ENCODE measurements around the gene DGKB. TPM values are rescaled to one million over a fixed set of nuclear protein-coding genes. Genes with fewer than 3 reads are reported as not detected.

The DGKB gene
- total RNA-seq, 4 donors from 2014 or later, result 4.4 to 33.1 (median 9.3) TPM

- Histone ChIP-seq H3K27ac (no peak overlapping the region), H3K4me3 (no peak overlapping the region), H3K36me3 (no peaks in the 10 kb centered on the region), H3K4me1 (no peaks in the 10 kb centered on the region), H3K9me3 (no peaks in the 10 kb centered on the region), H3K27me3 (no peaks in the 10 kb centered on the region)
- no peak for TF ChIP-seq POLR2A (IDR thresholded peaks at IDR 0.05)
- TF ChIP-seq, protein P1, sequence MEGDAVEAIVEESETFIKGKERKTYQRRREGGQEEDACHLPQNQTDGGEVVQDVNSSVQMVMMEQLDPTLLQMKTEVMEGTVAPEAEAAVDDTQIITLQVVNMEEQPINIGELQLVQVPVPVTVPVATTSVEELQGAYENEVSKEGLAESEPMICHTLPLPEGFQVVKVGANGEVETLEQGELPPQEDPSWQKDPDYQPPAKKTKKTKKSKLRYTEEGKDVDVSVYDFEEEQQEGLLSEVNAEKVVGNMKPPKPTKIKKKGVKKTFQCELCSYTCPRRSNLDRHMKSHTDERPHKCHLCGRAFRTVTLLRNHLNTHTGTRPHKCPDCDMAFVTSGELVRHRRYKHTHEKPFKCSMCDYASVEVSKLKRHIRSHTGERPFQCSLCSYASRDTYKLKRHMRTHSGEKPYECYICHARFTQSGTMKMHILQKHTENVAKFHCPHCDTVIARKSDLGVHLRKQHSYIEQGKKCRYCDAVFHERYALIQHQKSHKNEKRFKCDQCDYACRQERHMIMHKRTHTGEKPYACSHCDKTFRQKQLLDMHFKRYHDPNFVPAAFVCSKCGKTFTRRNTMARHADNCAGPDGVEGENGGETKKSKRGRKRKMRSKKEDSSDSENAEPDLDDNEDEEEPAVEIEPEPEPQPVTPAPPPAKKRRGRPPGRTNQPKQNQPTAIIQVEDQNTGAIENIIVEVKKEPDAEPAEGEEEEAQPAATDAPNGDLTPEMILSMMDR (IDR thresholded peaks at IDR 0.05), result no peak
- intact Hi-C loops (cut with DNase I; ENCODE audit: low total_unique reads), result no loop called here
- no peak for DNase-seq
These were observed 644.1 kb downstream of the DGKB start for GRCh38 chr7:14258441-14258840.

DNA sequence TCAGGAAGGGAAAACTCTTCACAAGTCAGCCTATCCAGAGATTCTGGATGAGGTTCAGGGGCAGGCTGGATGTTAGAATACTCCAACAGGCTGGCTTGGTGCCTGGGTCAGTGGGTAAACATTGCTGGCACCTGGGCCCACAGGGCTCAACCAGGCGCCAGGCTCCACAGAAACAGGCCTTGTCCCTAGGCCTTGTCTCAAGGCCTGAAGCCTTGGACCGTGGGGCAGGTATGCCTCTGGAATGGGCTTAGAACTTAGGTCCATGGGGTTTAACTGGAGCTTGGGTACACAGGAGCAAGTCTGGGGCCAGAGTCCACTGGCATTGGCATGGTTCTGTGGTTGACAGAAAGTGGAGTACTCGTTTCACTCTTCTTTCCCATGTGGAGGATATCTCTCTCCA, 650.1 kb downstream of the DGKB start:
- TF ChIP-seq, protein P1 (IDR thresholded peaks at IDR 0.05), result no peak
- TF ChIP-seq POLR2A (IDR thresholded peaks at IDR 0.05), result no peak
- H3K27me3 ChIP-seq, result no peaks in the 10 kb centered on the region
- H3K36me3 ChIP-seq, result no peaks in the 10 kb centered on the region
- intact Hi-C loops (cut with DNase I; ENCODE audit: low total_unique reads), result no loop called here
- H3K4me1 ChIP-seq, result no peaks in the 10 kb centered on the region
- no peak for DNase-seq
- no peaks in the 10 kb centered on the region for H3K9me3 ChIP-seq
- H3K27ac ChIP-seq, result no peak overlapping the region
- no peak overlapping the region for H3K4me3 ChIP-seq

GRCh38 chr7:14242175-14242574, 660.4 kb downstream of the DGKB start:
- Histone ChIP-seq H3K4me3 (no peak overlapping the region), H3K36me3 (no peaks in the 10 kb centered on the region), H3K4me1 (no peaks in the 10 kb centered on the region), H3K27me3 (no peaks in the 10 kb centered on the region), H3K9me3 (no peaks in the 10 kb centered on the region), H3K27ac (no peak overlapping the region)
- no peak for DNase-seq
- intact Hi-C loops (cut with DNase I; ENCODE audit: low total_unique reads), result no loop called here
- TF ChIP-seq POLR2A (IDR thresholded peaks at IDR 0.05), result no peak
- TF ChIP-seq, protein P1 (IDR thresholded peaks at IDR 0.05), result no peak

DNA sequence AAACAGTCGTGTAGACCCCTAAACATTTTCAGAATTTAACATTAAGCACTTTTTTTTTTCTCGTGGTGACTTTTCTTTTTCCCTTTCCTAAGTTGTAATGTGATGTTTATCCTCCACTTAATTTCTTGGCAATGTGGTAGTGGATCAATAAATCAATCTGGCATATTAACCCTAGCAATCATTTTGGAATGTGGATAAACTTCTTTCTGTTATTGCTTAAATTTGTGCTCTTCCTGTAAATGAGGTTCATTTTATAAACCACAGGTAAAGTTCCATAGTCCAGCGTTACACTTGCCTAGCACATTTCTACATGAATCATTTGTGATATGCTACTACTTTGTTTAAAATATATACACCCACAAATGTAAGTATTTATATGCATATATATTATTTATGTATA, 665.7 kb downstream of the DGKB start:
- no peaks in the 10 kb centered on the region for H3K9me3 ChIP-seq
- no peaks in the 10 kb centered on the region for H3K36me3 ChIP-seq
- H3K27ac ChIP-seq, result no peak overlapping the region
- H3K27me3 ChIP-seq, result no peaks in the 10 kb centered on the region
- no peaks in the 10 kb centered on the region for H3K4me1 ChIP-seq
- H3K4me3 ChIP-seq, result no peak overlapping the region
- intact Hi-C loops (cut with DNase I; ENCODE audit: low total_unique reads), result no loop called here
- TF ChIP-seq, protein P1 (IDR thresholded peaks at IDR 0.05), result no peak
- TF ChIP-seq POLR2A (IDR thresholded peaks at IDR 0.05), result no peak
- DNase-seq, result no peak

DNA sequence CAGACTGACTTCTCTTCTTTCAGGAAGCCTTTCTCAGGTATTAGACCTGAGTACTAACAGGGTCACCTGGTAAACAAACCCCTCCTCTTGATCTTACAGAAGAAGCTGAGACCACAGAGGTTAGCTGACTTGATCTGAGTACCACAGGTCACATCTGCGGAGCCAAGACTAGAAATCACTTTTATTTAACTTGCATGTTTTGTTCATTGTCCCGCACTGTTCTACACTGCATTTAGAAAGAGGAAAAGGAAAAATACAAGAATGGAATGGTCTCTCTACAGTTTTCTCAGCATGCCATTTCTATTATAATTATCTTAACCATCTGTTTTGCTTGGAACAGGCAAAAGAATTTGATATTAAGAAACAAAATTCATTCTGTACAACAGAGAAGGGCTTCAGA, 667.5 kb downstream of the DGKB start:
- no peaks in the 10 kb centered on the region for H3K4me1 ChIP-seq
- no peak overlapping the region for H3K4me3 ChIP-seq
- no peak overlapping the region for H3K27ac ChIP-seq
- no peaks in the 10 kb centered on the region for H3K9me3 ChIP-seq
- no peaks in the 10 kb centered on the region for H3K27me3 ChIP-seq
- DNase-seq, result no peak
- no peak for TF ChIP-seq POLR2A (IDR thresholded peaks at IDR 0.05)
- TF ChIP-seq, protein P1 (IDR thresholded peaks at IDR 0.05), result no peak
- intact Hi-C loops (cut with DNase I; ENCODE audit: low total_unique reads), result no loop called here
- no peaks in the 10 kb centered on the region for H3K36me3 ChIP-seq
